Mesenteric fat pad (tissue), 1 donor: ENCODE data around the gene MRAS. TPM values are rescaled to one million over a fixed set of nuclear protein-coding genes. Genes with fewer than 3 reads are reported as not detected.

Experiments used
- DNase-seq: peaks from one replicate; pipeline ENCODE4 v3.0.0-alpha.2; 2020; ENCODE audit warnings: low spot score
- total RNA-seq: library from RNA; stranded (reverse); fragmentation: NEBNext Ultra II Directional; extraction: Animal tissue kit (Norgen Biotek cat#: 25700); gene quantifications from one replicate; pipeline ENCODE4 v1.2.1, GENCODE V29; 2021
- donor health status: DM: yes; HTN: yes; CAD: no.

The MRAS gene
- total RNA-seq, 1 donor from 2014 or later, result 232 TPM

DNA sequence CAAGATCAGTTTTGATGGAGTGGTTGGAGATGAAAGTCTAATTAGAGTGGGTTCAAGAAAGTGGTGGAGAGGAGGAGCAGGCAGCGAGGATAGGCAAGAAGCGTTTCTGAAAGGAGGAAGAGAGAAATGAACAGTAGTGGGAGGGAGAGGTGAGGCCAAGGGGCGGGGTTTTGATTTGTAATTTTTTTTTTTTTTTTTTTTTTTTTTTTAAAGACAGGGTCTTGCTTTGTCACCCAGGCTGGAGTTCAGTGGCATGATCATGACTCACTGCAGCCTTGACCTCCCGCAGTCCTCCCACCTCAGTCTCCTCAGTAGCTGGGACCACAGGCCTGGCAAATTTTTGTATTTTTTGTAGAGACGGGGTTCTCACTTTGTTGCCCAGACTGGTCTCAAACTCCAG lies 36.6 kb downstream of the MRAS start:
- no peak for DNase-seq

DNA sequence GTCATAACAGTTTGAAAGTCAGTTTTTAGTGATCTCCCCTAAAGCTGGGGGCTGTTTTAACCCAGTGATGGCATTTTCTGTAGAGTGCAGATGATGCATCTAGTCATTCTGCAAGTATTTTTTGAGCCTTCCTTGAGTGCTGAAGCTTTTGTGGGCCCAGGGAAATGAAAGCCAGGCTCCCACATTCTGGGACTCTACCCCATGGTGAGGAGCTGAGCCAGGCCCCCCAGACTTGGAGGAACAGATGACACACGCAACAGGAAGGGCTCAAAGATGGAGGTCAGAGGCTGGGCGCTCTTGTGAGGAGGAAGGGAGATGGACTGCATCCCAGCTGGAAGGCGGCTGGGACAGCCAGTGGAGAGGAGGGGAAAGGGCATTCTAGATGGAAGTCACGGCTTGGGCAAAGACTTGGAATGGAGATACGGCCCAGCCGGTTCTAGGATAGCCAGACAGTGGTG lies 40.8 kb downstream of the MRAS start:
- peak; percentile 76 for DNase-seq

GRCh38 chr3:138389841-138390581 lies 41.6 kb downstream of the MRAS start:
- DNase-seq, result peak; percentile 76

GRCh38 chr3:138390582-138390932 lies 42.2 kb downstream of the MRAS start:
- DNase-seq, result no peak

- peak; percentile 67 for DNase-seq
Measured at GRCh38 chr3:138394156-138394555, 45.8 kb downstream of the MRAS start.

DNA sequence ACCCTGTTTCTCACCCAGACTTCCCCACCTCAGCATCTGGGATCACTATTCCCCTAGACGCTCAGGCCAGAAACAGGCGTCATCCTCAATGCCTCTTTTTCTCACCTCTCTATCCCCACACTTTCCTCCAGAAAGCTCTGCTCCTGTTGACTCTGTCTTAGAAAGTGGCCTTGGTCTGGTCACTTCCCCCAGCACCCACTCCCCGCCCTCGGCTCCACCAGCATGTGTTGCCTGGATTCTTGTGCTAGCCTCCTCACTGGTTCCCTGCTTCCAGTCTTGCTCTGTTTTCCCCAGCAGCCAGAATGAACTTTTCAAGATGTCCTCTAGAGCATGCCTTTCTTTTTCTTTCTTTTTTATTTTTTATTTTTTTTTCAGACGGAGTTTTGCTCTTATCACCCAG lies 46.3 kb downstream of the MRAS start:
- DNase-seq, result peak; percentile 22

- DNase-seq, result peak; percentile 51
Measured at GRCh38 chr3:138395865-138396751, 47.7 kb downstream of the MRAS start.

DNA sequence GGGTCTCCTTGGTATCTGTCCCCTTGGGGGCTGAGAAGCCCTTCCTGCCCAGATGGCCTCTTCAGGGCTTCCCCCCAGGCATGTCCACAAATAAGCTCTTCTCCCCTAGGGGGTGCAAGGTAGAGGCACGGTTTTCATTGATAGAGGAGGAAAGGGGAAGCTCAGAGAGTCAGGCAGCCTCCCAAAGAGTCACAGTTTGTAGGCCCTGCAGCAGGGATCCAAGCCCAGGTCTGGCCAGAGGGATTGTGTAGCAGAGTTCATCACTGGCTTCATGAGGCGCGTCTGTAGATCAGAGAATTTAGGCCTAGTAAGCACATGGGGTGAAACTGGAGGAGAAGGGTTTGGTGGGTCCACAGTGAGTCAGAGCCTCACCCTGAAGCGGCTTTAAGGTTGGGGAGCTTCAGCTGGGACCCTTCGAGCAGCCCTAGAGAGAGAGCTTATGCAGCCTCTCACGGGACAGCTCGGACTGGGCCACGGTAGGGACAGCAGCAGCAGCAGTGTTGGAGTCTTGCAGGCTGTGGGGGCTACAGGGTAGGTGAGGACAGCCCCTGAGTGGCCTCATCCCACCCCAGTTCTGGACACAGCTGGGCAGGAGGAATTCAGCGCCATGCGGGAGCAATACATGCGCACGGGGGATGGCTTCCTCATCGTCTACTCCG lies 48.5 kb downstream of the MRAS start:
- DNase-seq, result no peak

GRCh38 chr3:138397983-138398382 lies 49.6 kb downstream of the MRAS start:
- DNase-seq, result no peak

DNA sequence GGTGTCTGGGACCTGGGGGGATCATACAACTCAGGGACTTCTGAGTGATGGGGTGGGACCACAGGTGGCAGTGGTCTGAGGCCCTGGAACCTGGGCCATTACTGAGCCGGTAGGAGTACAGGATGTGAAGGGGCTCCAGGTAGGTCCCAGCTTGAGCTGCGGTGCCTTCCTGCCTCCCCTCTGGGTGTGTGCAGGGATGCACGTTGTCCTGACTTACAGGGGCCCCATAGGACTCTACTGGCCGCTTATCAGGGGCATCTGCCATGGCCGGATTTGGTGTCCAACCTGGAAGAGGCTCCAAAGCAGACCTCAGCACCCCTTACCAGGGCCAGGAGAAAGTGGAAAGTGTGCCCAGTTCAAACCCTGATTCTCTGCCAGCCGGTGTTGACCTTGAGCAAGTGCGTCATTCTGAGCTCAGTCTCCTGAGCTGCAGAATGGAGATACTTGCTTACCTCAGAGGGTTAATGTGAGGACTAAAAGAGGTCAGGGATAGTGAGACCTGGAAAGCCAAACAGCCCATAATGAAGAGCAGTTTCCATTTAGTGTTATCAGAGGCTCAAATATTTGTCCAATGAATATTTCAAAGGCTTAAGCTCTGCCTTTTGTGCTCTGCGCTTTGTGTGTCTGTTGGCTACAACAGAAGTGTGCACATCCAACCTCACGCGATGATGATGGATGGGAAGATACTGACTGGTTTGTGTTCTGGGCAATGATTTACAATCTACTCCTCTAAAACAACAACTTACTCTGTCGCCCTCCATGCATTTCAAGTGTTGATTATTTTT lies 50.6 kb downstream of the MRAS start:
- DNase-seq, result peak; percentile 82

- peak; percentile 59 for DNase-seq
Measured at GRCh38 chr3:138399766-138400165, 51.4 kb downstream of the MRAS start.

GRCh38 chr3:138400651-138401070 lies 52.3 kb downstream of the MRAS start:
- DNase-seq, result peak; percentile 53

- DNase-seq, result no peak
Measured at GRCh38 chr3:138401834-138402233, 53.5 kb downstream of the MRAS start.

DNA sequence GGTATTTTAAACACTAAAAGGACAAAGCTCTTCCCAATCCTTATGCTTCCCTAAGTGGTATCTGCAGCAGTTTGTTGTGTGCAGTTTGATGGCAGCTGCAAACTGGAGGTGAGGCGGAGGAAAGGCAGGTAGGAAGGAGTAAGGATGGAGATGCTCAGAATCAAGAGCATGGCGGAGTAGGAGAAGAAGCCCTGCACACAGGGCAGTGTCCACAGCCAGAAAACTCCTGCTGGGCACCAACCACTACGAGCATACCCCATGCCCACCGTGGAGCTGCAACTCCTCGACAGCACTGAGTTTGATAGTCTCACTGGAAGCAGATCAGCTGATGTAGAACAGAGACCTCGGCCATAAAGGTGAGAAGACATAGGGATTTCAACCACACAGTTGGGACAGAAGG lies 55.7 kb downstream of the MRAS start:
- peak; percentile 74 for DNase-seq

DNA sequence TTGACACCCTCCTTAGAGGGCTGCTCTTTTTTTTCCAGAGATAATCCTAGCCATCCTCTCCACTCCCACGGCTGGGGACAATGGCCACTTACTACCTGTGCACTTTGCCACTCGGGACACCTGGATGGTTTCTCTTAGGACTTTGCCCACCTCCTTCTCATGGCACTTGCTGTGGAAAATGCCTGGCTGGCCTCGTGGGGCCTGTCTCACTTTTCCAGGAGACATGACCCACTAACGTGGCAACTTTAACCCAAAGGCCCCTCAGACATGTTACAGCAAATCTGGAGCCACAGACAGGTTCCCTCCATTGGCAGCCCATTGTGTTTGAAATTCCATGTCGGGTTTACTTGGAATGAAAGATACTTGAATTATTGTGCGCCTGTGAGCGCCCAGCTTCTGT lies 56.6 kb downstream of the MRAS start:
- peak; percentile 62 for DNase-seq

- DNase-seq, result peak; percentile 18
Measured at GRCh38 chr3:138405486-138405885, 57.1 kb downstream of the MRAS start.

GRCh38 chr3:138406606-138407005 lies 58.2 kb downstream of the MRAS start:
- DNase-seq, result peak; percentile 35

GRCh38 chr3:138407236-138407907 lies 59.0 kb downstream of the MRAS start:
- no peak for DNase-seq

GRCh38 chr3:138408751-138409570 lies 60.6 kb downstream of the MRAS start:
- DNase-seq, result peak; percentile 28
